Lower leg skin (tissue), 3 donors: Measurements from ENCODE around the gene PALLD.

Experiments used
- POLR2A ChIP-seq, 2 donors: fragments of 450-650 bp; IDR thresholded peaks; one replicate each; pipeline ENCODE4 v1.6.1; 2016 to 2017; ENCODE audit warnings: antibody characterized with exemption in 2 of 2, mild to moderate bottlenecking in 1 of 2, moderate library complexity in 1 of 2
- TF ChIP-seq, protein P1 (sequence below), 3 donors: fragments of 450-650 bp; IDR thresholded peaks; one replicate each; pipeline ENCODE4 v1.5.1; 2016; ENCODE audit warnings: antibody characterized with exemption in 3 of 3, mild to moderate bottlenecking in 3 of 3, moderate library complexity in 2 of 3

DNA sequence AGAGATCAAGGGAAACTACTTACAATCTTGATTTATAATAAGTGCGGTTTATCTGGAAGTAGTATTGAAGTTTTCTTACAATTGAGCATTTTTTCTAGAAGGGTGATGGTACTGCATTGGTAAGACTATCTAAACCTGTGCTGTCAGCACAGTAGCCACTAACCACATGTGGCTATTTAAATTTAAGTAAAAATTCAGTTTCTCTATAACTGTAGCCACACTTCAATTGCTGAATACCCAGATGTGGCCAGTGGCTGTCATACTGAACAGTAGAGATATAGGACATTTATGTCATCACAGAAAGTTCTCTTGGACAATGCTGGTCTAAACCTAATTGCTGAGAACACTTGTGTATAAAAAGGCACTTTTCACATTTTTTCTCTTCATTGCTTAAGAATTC lies 290.5 kb downstream of the PALLD start:
- TF ChIP-seq, protein P1, sequence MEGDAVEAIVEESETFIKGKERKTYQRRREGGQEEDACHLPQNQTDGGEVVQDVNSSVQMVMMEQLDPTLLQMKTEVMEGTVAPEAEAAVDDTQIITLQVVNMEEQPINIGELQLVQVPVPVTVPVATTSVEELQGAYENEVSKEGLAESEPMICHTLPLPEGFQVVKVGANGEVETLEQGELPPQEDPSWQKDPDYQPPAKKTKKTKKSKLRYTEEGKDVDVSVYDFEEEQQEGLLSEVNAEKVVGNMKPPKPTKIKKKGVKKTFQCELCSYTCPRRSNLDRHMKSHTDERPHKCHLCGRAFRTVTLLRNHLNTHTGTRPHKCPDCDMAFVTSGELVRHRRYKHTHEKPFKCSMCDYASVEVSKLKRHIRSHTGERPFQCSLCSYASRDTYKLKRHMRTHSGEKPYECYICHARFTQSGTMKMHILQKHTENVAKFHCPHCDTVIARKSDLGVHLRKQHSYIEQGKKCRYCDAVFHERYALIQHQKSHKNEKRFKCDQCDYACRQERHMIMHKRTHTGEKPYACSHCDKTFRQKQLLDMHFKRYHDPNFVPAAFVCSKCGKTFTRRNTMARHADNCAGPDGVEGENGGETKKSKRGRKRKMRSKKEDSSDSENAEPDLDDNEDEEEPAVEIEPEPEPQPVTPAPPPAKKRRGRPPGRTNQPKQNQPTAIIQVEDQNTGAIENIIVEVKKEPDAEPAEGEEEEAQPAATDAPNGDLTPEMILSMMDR (IDR thresholded peaks at IDR 0.05): no peak
- no peak for TF ChIP-seq POLR2A (IDR thresholded peaks at IDR 0.05)
